ENCODE results near the gene NUBP2. TPM values are rescaled to one million over a fixed set of nuclear protein-coding genes. Genes with fewer than 3 reads are reported as not detected.
A peak's percentile ranks its signal among the peaks of the same experiment; 100 is the strongest.

The NUBP2 gene
- total RNA-seq, 8 experiments from 2014 or later = 53.7 to 89.6 (median 67.6) TPM

DNA sequence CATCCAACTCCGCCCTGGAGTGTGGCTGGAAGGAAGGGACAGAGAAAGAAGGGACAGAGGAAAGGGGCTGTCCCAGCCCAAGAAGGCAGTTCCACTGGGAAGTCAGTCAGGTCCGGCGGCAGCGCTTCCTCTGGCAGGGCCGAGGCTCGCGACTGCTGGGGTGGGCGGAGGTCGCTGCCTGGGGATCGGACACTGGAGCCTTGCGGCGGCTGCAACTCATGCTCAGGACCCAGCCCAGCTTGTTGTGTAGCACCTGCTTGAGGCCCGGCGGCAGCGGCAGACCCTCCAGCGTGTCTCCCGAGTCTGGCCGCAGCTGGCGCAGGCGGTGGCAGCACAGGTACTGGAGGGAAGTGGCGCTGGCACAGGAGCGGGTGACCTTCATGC, 5.8 kb upstream of the NUBP2 start:
- in situ Hi-C loops (cut with MboI; ENCODE audit: low pct_unique_long_range_greater_than_20kb in 2 of 9, low sequenced_read_pairs in 9 of 9, unreplicated experiment in 9 of 9) = no loop called here
- Histone ChIP-seq H3K4me3 (no peak overlapping the region), H3K27ac (no peak overlapping the region), H3K4me1 (replicated peaks in 1 of 2) (peaks cover 18% of the 10 kb centered on the region in 2 donors)
- WGBS, 10 experiments = 90 to 100% (median 94%) methylated on average over 1 to 9 of the region's 22 CpGs; no CpG with 5 or more reads in 7 of the 10 experiments
- no peak for ATAC-seq (replicated peaks in 6 of 8)

DNA sequence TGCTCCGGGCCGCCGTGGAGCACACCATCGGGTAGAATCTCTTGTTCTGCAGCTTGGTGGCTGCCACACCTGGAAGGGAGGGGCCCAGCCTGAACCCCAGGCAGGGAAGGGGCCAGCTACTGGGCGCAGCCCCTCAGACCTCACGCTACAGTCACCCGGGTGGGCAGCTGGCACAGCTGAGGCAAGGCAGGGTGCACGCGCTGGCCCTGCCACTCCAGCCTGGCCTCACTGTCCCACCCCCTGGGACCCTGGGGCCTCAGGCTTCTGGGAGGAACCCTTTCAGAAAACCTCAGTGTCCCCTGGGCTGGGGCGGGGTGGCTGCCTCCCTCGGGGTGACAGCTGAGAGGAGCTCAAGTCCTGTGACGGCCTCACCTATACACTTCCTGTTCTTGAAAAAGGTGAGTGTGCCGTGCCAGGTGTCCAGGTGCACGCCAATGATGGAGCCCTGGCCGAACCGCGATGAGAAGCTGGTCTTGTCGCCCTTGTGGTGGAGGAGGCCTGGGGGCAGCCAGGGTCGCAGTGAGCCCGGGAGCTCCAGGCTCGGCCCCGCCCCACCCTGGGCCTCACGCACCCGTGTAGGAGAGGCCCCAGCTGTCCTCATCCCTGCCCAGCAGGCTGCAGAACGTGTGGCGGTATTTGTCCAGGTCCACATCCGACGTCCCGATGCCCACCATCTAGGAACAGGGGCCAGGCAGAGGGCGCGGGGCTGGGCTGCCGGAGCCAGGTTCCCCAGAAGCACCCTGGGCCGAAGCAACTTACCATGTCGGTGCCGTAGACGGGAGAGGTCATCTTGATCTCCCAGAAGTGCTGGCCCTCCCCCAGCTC, 5.2 kb upstream of the NUBP2 start:
- H3K27ac ChIP-seq = no peak overlapping the region
- in situ Hi-C loops (cut with MboI; ENCODE audit: low pct_unique_long_range_greater_than_20kb in 2 of 9, low sequenced_read_pairs in 9 of 9, unreplicated experiment in 9 of 9) = no loop called here
- H3K4me3 ChIP-seq = no peak overlapping the region
- ATAC-seq (replicated peaks in 6 of 8) = no peak
- WGBS, 10 experiments = 60 to 100% (median 82%) methylated on average over 1 to 8 of the region's 36 CpGs; no CpG with 5 or more reads in 5 of the 10 experiments
- H3K4me1 ChIP-seq (replicated peaks in 1 of 2) = peaks cover 18% of the 10 kb centered on the region in 2 donors

DNA sequence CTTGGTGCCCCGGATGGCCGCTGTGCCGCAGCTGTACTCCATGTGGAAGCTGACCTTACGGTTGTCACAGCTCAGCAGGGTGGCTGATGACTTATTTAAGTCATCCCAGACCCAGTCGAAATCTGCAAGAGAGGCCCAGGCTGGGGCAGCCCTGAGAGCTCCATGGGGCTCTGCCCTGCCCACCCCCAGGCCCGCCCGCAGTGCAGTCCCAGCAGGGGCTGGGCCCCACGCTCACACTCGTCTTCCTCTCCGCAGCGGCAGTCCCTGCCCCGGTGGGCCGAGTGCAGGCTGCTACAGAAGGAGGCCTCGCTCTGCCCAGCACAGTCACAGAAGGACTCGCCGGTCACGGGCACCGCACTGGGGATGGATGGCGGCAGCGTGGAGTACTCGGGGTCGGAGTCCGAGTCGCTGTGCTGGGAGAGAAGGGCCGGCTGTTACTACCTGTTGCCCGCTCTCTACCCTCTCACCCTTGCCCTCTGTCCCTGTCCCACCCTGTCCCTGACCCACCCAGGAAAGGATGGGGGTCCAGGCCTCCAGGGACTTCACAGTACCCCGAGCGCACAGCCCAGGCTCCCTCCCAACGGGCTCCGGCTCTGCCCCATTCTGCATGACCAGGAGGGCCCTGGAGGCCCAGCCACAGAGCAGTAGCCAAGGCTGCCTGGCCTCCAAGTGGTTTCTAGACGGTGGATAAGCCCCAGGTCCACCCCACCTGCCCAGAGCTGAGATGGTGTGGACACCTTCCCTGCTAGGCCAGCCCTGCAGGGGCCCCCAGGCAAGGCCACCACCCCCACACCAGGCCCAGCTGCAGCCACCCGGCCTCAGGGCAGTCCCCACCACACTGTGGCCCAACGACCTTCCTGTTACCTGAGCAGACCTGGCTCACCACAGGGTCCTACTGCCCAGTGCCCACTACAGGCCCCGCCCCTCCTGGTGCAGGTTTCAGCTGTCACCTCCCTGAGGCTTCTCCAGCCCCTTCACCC, 4.3 kb upstream of the NUBP2 start:
- no peak overlapping the region for H3K27ac ChIP-seq
- in situ Hi-C loops (cut with MboI; ENCODE audit: low pct_unique_long_range_greater_than_20kb in 2 of 9, low sequenced_read_pairs in 9 of 9, unreplicated experiment in 9 of 9) = no loop called here

GRCh38 chr16:1779234-1779701, 3.5 kb upstream of the NUBP2 start:
- Histone ChIP-seq H3K4me1 (replicated peaks in 1 of 2) (peaks cover 20 to 21% of the 10 kb centered on the region in 2 donors), H3K4me3 (no peak overlapping the region), H3K27ac (no peak overlapping the region)
- ATAC-seq (replicated peaks in 6 of 8) = no peak
- in situ Hi-C loops (cut with MboI; ENCODE audit: low pct_unique_long_range_greater_than_20kb in 2 of 9, low sequenced_read_pairs in 9 of 9, unreplicated experiment in 9 of 9) = no loop called here
- WGBS, 10 experiments = 40 to 87% (median 50%) methylated on average over 1 to 4 of the region's 8 CpGs; no CpG with 5 or more reads in 6 of the 10 experiments

More for the DNA sequence above, 4.3 kb upstream of the NUBP2 start:
- 0 to 100% (median 76%) methylated on average over 1 to 12 of the region's 34 CpGs; no CpG with 5 or more reads in 4 of the 10 experiments for WGBS, 10 experiments
- H3K4me3 ChIP-seq = no peak overlapping the region
- no peak for ATAC-seq (replicated peaks in 6 of 8)
- peaks cover 18% of the 10 kb centered on the region in 2 donors for H3K4me1 ChIP-seq (replicated peaks in 1 of 2)

- Histone ChIP-seq H3K4me1 (replicated peaks in 1 of 2) (peaks cover 15% of the 10 kb centered on the region in 2 donors), H3K27ac (no peak overlapping the region), H3K4me3 (no peak overlapping the region)
- ATAC-seq (replicated peaks in 6 of 8) = no peak
- in situ Hi-C loops (cut with MboI; ENCODE audit: low pct_unique_long_range_greater_than_20kb in 2 of 9, low sequenced_read_pairs in 9 of 9, unreplicated experiment in 9 of 9) = no loop called here
- 40 to 100% (median 85%) methylated on average over 1 to 3 of the region's 27 CpGs; no CpG with 5 or more reads in 2 of the 10 experiments for WGBS, 10 experiments
These were observed 2.8 kb upstream of the NUBP2 start for GRCh38 chr16:1779741-1780676.

GRCh38 chr16:1780677-1781072, 2.1 kb upstream of the NUBP2 start:
- WGBS, 10 experiments = 57 to 100% (median 94%) methylated on average over 1 to 6 of the region's 6 CpGs; no CpG with 5 or more reads in 2 of the 10 experiments
- Histone ChIP-seq H3K4me1 (replicated peaks in 1 of 2) (peaks cover 15% of the 10 kb centered on the region in 2 donors), H3K27ac (no peak overlapping the region), H3K4me3 (peak overlapping the region in 2 of 5 donors; percentile 85 to 98)
- in situ Hi-C loops (cut with MboI; ENCODE audit: low pct_unique_long_range_greater_than_20kb in 2 of 9, low sequenced_read_pairs in 9 of 9, unreplicated experiment in 9 of 9) = no loop called here
- no peak for ATAC-seq (replicated peaks in 6 of 8)

DNA sequence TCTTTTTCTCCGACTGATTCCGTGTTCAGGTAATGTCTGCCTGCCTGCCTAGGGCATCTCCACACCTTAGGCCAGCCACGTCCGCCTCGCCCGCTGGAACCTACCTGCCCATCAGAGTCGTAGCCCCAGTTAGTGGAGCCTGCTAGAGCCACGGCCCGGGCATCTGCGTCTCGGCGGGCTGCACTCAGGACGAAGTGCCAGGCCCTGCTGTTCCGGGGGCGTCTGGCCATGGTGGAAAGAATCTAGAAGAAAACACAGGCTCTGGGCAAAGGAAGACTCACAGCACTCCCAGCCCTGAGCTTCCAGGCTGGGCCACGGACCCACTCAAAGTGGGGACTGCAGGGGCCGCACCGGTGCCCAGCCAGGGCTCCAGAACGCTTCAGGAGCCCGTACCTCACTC, 1.5 kb upstream of the NUBP2 start:
- H3K4me3 ChIP-seq = peak overlapping the region; percentile 77 to 98 (median 85)
- no peak for ATAC-seq (replicated peaks in 6 of 8)
- peak overlapping the region in 1 of 2 donors; percentile 92 for H3K27ac ChIP-seq
- 24 to 76% (median 65%) methylated on average over 2 to 9 of the region's 20 CpGs; no CpG with 5 or more reads in 4 of the 10 experiments for WGBS, 10 experiments
- H3K4me1 ChIP-seq (replicated peaks in 1 of 2) = peaks cover 15% of the 10 kb centered on the region in 2 donors
- in situ Hi-C loops (cut with MboI; ENCODE audit: low pct_unique_long_range_greater_than_20kb in 2 of 9, low sequenced_read_pairs in 9 of 9, unreplicated experiment in 9 of 9) = no loop called here

GRCh38 chr16:1781758-1782407, 877 bp upstream of the NUBP2 start:
- Histone ChIP-seq H3K4me1 (replicated peaks in 1 of 2) (peaks cover 15% of the 10 kb centered on the region in 2 donors), H3K27ac (peak overlapping the region; percentile 86 to 92), H3K4me3 (peak overlapping the region; percentile 77 to 98 (median 85))
- ATAC-seq (replicated peaks in 6 of 8) = peak in 3 of 8 experiments; percentile 20 to 36 (median 34)
- in situ Hi-C loops (cut with MboI; ENCODE audit: low pct_unique_long_range_greater_than_20kb in 2 of 9, low sequenced_read_pairs in 9 of 9, unreplicated experiment in 9 of 9) = no loop called here
- WGBS, 10 experiments = 0 to 8% (median 2%) methylated on average over 2 to 5 of the region's 70 CpGs; no CpG with 5 or more reads in 6 of the 10 experiments

DNA sequence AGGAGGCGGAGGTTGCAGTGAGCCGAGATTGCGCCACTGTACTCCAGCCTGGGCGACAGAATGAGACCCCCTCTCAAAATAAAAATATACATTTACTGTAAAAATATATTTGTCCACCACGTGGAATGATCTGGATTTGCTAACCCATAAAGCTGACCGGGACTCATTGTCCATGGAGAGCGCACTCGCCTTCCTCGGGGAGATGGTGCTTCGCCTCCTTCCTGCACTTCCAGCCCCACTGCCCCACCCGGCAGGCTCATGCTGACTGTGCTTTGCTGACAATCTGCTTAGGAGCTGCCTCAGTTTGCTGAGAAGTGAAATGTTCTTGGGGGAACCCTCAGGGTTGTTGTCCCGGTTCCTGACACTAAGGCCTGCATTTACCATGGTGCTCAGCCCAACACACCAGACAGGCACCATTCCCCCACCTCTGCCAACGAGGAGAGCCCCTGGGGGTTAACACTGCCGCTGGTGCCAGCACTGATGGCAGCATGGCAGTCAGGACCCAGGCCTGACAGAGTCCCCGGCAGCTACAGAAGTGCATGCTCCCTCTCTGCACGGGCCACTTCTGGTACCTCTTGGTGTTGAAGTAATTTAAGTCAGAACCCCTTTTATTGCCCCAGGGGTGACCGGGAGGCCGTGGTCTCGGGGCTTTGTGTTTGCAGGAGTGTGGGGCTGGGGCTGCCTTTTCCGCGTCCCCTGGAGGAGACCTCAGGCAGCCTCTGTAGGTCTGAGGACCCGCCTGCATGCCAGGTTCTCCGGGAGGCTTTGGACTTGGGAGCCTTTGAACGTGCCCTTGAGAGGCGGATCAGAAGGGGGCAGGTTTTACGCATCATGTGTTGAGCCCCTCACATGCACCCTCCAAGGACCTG, 2.5 kb downstream of the NUBP2 start:
- no peak for ATAC-seq (replicated peaks in 6 of 8)
- Histone ChIP-seq H3K4me1 (replicated peaks in 1 of 2) (peaks cover 15% of the 10 kb centered on the region in 2 donors), H3K4me3 (no peak overlapping the region), H3K27ac (no peak overlapping the region)
- 50 to 97% (median 81%) methylated on average over 2 to 16 of the region's 26 CpGs; no CpG with 5 or more reads in 3 of the 10 experiments for WGBS, 10 experiments
- in situ Hi-C loops (cut with MboI; ENCODE audit: low pct_unique_long_range_greater_than_20kb in 2 of 9, low sequenced_read_pairs in 9 of 9, unreplicated experiment in 9 of 9) = no loop called here

GRCh38 chr16:1785846-1786170, 3.0 kb downstream of the NUBP2 start:
- ATAC-seq (replicated peaks in 6 of 8) = no peak
- peaks cover 14% of the 10 kb centered on the region in 2 donors for H3K4me1 ChIP-seq (replicated peaks in 1 of 2)

More at GRCh38 chr16:1785846-1786170, 3.0 kb downstream of the NUBP2 start:
- in situ Hi-C loops (cut with MboI; ENCODE audit: low pct_unique_long_range_greater_than_20kb in 2 of 9, low sequenced_read_pairs in 9 of 9, unreplicated experiment in 9 of 9) = no loop called here
- H3K4me3 ChIP-seq = no peak overlapping the region
- no peak overlapping the region for H3K27ac ChIP-seq
- 80 to 100% (median 93%) methylated on average over 1 to 9 of the region's 14 CpGs; no CpG with 5 or more reads in 5 of the 10 experiments for WGBS, 10 experiments

Measured in motor neuron (in vitro differentiated cells).